ENCODE data around the gene GOLGA1. TPM values are rescaled to one million over a fixed set of nuclear protein-coding genes. Genes with fewer than 3 reads are reported as not detected.

GOLGA1 gene
- total and polyA plus RNA-seq, 2 of the 13 experiments (the other 11 are each of a cell fraction or from before 2014, with no cell fraction given) = 12.7 to 15.9 TPM

DNA sequence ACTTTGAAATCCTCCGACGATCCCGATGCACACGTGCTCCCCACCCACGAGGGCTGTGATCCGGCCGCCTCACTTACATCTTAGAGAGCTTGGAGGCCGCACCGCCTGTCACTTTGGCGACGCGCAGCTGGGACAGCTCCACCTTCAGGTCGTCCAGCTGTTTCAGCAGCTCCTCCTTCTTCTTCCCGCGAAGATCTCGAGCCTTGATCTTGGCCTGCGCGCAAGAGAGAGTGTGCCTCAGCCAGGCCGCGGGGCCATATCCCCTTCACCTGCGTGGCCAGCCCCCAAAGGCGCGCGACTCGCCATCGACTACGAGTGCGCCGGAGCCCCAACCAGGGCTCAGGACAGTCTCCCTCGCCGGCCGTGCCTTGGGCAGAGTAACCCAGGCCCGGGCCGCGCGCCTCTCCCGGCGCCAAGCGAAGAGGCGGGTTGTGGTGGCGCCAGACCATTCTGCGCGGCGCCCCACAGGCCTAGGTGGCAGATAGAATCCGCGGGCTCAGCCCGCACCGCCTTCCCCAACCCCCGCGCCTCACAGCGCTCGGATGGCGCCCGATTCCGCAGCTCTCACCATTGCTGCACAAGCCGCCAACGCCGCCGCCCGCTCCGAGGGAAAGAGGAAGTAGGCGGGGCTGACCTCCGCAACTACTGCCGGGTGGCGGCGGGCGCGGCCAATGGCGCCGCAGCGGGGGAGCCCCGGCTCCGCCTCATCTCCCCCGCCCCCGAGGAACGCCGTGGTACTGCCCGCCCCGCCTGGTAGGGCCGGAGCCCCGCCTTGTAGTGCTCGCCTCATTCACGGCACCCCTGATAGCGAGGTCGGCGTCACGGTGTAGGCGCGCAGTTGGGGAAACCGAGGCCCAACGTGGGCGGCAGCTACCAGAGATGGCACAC is 79.3 kb downstream of the GOLGA1 start, which contains the start of the genes ARPC5L and RPL35 (continued):
- 0 out of 2 replicates have a peak, but pooled peaks have one; percentile 62 for TF ChIP-seq ZBTB25 (CRISPR knock-in tag; IDR thresholded peaks at IDR 0.05)
- peak; percentile 74 for TF ChIP-seq HOXA3 (CRISPR knock-in tag; IDR thresholded peaks at IDR 0.05)
- peak; percentile 68 for TF ChIP-seq HCFC1 (IDR thresholded peaks at IDR 0.05; ENCODE audit: low read depth, low read length)
- TF ChIP-seq KLF12 (CRISPR knock-in tag; IDR thresholded peaks at IDR 0.05; ENCODE audit: borderline replicate concordance) = peak; percentile 24
- no peak for TF ChIP-seq ZNF10 (CRISPR knock-in tag; IDR thresholded peaks at IDR 0.05; ENCODE audit: borderline replicate concordance, low read depth)
- peak; percentile 63; the same call in 1 of the 2 replicates for TF ChIP-seq AKAP8 (CRISPR knock-in tag; IDR thresholded peaks at IDR 0.05)
- TF ChIP-seq NFYB (CRISPR knock-in tag; IDR thresholded peaks at IDR 0.05) = peak; percentile 79
- TF ChIP-seq ZNF569 (CRISPR knock-in tag; IDR thresholded peaks at IDR 0.05; ENCODE audit: borderline replicate concordance) = peak; percentile 49; the same call in 1 of the 2 replicates
- TF ChIP-seq, protein P1, sequence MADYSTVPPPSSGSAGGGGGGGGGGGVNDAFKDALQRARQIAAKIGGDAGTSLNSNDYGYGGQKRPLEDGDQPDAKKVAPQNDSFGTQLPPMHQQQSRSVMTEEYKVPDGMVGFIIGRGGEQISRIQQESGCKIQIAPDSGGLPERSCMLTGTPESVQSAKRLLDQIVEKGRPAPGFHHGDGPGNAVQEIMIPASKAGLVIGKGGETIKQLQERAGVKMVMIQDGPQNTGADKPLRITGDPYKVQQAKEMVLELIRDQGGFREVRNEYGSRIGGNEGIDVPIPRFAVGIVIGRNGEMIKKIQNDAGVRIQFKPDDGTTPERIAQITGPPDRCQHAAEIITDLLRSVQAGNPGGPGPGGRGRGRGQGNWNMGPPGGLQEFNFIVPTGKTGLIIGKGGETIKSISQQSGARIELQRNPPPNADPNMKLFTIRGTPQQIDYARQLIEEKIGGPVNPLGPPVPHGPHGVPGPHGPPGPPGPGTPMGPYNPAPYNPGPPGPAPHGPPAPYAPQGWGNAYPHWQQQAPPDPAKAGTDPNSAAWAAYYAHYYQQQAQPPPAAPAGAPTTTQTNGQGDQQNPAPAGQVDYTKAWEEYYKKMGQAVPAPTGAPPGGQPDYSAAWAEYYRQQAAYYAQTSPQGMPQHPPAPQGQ (CRISPR knock-in tag; IDR thresholded peaks at IDR 0.05; ENCODE audit: borderline replicate concordance) = peak; percentile 83; the same call in 1 of the 2 replicates
- TF ChIP-seq PBX3 (CRISPR knock-in tag; IDR thresholded peaks at IDR 0.05; ENCODE audit: borderline replicate concordance) = no peak
- TF ChIP-seq AGO1 (IDR thresholded peaks at IDR 0.05; ENCODE audit: low read depth, low read length, poor library complexity, severe bottlenecking) = peak; percentile 65
- TF ChIP-seq MBD4 (IDR thresholded peaks at IDR 0.05; ENCODE audit: borderline replicate concordance, low read length) = no peak
- TF ChIP-seq MAFK (conservative IDR thresholded peaks at IDR 0.05 in 1 of 2, IDR thresholded peaks at IDR 0.05 in 1 of 2; ENCODE audit: low read length in 2 of 2) = no peak
- TF ChIP-seq, protein P2, sequence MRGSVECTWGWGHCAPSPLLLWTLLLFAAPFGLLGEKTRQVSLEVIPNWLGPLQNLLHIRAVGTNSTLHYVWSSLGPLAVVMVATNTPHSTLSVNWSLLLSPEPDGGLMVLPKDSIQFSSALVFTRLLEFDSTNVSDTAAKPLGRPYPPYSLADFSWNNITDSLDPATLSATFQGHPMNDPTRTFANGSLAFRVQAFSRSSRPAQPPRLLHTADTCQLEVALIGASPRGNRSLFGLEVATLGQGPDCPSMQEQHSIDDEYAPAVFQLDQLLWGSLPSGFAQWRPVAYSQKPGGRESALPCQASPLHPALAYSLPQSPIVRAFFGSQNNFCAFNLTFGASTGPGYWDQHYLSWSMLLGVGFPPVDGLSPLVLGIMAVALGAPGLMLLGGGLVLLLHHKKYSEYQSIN (CRISPR knock-in tag; IDR thresholded peaks at IDR 0.05; ENCODE audit: borderline replicate concordance) = no peak
- TF ChIP-seq, protein P3, sequence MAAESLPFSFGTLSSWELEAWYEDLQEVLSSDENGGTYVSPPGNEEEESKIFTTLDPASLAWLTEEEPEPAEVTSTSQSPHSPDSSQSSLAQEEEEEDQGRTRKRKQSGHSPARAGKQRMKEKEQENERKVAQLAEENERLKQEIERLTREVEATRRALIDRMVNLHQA (CRISPR knock-in tag; IDR thresholded peaks at IDR 0.05) = no peak
- TF ChIP-seq GTF2F1 (IDR thresholded peaks at IDR 0.05; ENCODE audit: low read length) = 0 out of 2 replicates have a peak, but pooled peaks have one; percentile 17
- peak; percentile 95 for TF ChIP-seq ZFX (CRISPR knock-in tag; IDR thresholded peaks at IDR 0.05; ENCODE audit: low read depth)
- no peak for TF ChIP-seq DPF2 (CRISPR knock-in tag; IDR thresholded peaks at IDR 0.05; ENCODE audit: borderline replicate concordance, low read depth)
- no peak for TF ChIP-seq ZNF850 (CRISPR knock-in tag; conservative IDR thresholded peaks at IDR 0.05)
- TF ChIP-seq GATAD1 (CRISPR knock-in tag; IDR thresholded peaks at IDR 0.05) = peak; percentile 81; the same call in 1 of the 2 replicates
- no peak; the same call in 1 of the 2 replicates for TF ChIP-seq PRMT3 (CRISPR knock-in tag; IDR thresholded peaks at IDR 0.05; ENCODE audit: borderline replicate concordance, low read depth)
- no peak for TF ChIP-seq MAFG (CRISPR knock-in tag; IDR thresholded peaks at IDR 0.05)
- peak; percentile 94; the same call in 1 of the 2 replicates for TF ChIP-seq SRY (CRISPR knock-in tag; IDR thresholded peaks at IDR 0.05)

Data from HepG2 (cell line).